HG03378 (cell line): ENCODE data around the gene VAPA.

Source experiments
- ATAC-seq: cut with Tn5 transposase; IDR thresholded peaks from one replicate; pipeline ENCODE4 v1.9.1; 2021; ENCODE audit warnings: mild to moderate bottlenecking, moderate library complexity; ENCODE audit not compliant: unreplicated experiment

The VAPA gene

GRCh38 chr18:9913151-9913525 lies 678 bp upstream of the VAPA start:
- ATAC-seq: no peak

GRCh38 chr18:9914334-9914583 lies 443 bp downstream of the VAPA start:
- no peak for ATAC-seq

GRCh38 chr18:9914584-9915290 lies 921 bp downstream of the VAPA start:
- ATAC-seq: no peak

- no peak for ATAC-seq
Observed at GRCh38 chr18:9915291-9916076, 1.7 kb downstream of the VAPA start.

GRCh38 chr18:9916077-9916639 lies 2.3 kb downstream of the VAPA start:
- no peak for ATAC-seq

GRCh38 chr18:9916808-9917207 lies 3.0 kb downstream of the VAPA start:
- ATAC-seq: no peak

- no peak for ATAC-seq
Observed at GRCh38 chr18:9918016-9918680, 4.3 kb downstream of the VAPA start.

- ATAC-seq: no peak
Observed at GRCh38 chr18:9919564-9920232, 5.9 kb downstream of the VAPA start.

GRCh38 chr18:9922592-9923311 lies 8.9 kb downstream of the VAPA start:
- no peak for ATAC-seq

- no peak for ATAC-seq
Observed at GRCh38 chr18:9924371-9924943, 10.6 kb downstream of the VAPA start.

- no peak for ATAC-seq
Observed at GRCh38 chr18:9925369-9925768, 11.6 kb downstream of the VAPA start.

GRCh38 chr18:9925795-9926194 lies 12.0 kb downstream of the VAPA start:
- ATAC-seq: no peak

- no peak for ATAC-seq
Observed at GRCh38 chr18:9926223-9926894, 12.5 kb downstream of the VAPA start.

GRCh38 chr18:9926977-9927376 lies 13.2 kb downstream of the VAPA start:
- no peak for ATAC-seq

- no peak for ATAC-seq
Observed at GRCh38 chr18:9927392-9928063, 13.7 kb downstream of the VAPA start.

GRCh38 chr18:9928646-9929259 lies 14.9 kb downstream of the VAPA start:
- no peak for ATAC-seq

GRCh38 chr18:9930299-9930884 lies 16.6 kb downstream of the VAPA start:
- ATAC-seq: no peak

GRCh38 chr18:9931146-9931545 lies 17.3 kb downstream of the VAPA start:
- ATAC-seq: no peak
